ENCODE data around the gene PRSS53. TPM values are rescaled to one million over a fixed set of nuclear protein-coding genes. Genes with fewer than 3 reads are reported as not detected.

PRSS53 gene
- total RNA-seq, 1 donor from 2014 or later = 1.2 TPM

DNA sequence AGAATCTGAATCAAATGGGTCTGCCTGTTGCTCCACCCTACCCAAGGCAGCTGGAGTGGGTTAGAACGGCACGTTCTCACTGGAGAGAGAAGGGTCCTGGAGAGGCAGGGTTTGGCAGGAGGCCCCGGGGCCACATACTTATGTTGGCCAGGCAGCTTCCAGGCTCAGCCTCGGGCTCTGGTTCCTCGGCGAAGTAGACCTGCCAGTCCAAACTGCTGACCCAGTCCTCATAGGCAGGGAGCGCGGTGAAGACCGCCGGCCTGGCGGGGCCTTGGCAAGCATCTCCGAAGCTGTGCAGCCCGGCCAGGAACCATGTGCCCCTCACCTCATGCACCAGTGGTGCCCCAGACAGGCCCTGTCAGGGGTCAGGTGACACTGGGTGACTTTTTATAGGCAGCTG lies 4.8 kb downstream of the PRSS53 start:
- TF ChIP-seq CTCF (IDR thresholded peaks at IDR 0.05; ENCODE audit: borderline replicate concordance) = no peak
- DNase-seq = no peak
- Histone ChIP-seq H3K9me3 (replicated peaks) (no peaks in the 10 kb centered on the region), H3K27me3 (ENCODE audit: low read depth) (no peaks in the 10 kb centered on the region), H3K27ac (replicated peaks) (no peak overlapping the region), H3K4me3 (no peak overlapping the region), H3K36me3 (peaks cover 81% of the 10 kb centered on the region), H3K4me1 (peaks cover 20% of the 10 kb centered on the region)
- intact Hi-C loops (cut with micrococcal nuclease) = no loop called here

- H3K4me3 ChIP-seq = no peak overlapping the region
- H3K9me3 ChIP-seq (replicated peaks) = no peaks in the 10 kb centered on the region
- H3K4me1 ChIP-seq = peaks cover 20% of the 10 kb centered on the region
- peaks cover 81% of the 10 kb centered on the region for H3K36me3 ChIP-seq
- no peaks in the 10 kb centered on the region for H3K27me3 ChIP-seq (ENCODE audit: low read depth)
- intact Hi-C loops (cut with micrococcal nuclease) = no loop called here
- DNase-seq = no peak
- TF ChIP-seq CTCF (IDR thresholded peaks at IDR 0.05; ENCODE audit: borderline replicate concordance) = no peak
- no peak overlapping the region for H3K27ac ChIP-seq (replicated peaks)
These were observed 5.2 kb downstream of the PRSS53 start for GRCh38 chr16:31083556-31083955.

- peaks cover 20% of the 10 kb centered on the region for H3K4me1 ChIP-seq
- no peaks in the 10 kb centered on the region for H3K9me3 ChIP-seq (replicated peaks)
- DNase-seq = no peak
- H3K4me3 ChIP-seq = no peak overlapping the region
- no peaks in the 10 kb centered on the region for H3K27me3 ChIP-seq (ENCODE audit: low read depth)
- H3K36me3 ChIP-seq = peaks cover 83% of the 10 kb centered on the region
- intact Hi-C loops (cut with micrococcal nuclease) = no loop called here
- H3K27ac ChIP-seq (replicated peaks) = no peak overlapping the region
- TF ChIP-seq CTCF (IDR thresholded peaks at IDR 0.05; ENCODE audit: borderline replicate concordance) = no peak
These were observed 5.7 kb downstream of the PRSS53 start for GRCh38 chr16:31083081-31083480.

DNA sequence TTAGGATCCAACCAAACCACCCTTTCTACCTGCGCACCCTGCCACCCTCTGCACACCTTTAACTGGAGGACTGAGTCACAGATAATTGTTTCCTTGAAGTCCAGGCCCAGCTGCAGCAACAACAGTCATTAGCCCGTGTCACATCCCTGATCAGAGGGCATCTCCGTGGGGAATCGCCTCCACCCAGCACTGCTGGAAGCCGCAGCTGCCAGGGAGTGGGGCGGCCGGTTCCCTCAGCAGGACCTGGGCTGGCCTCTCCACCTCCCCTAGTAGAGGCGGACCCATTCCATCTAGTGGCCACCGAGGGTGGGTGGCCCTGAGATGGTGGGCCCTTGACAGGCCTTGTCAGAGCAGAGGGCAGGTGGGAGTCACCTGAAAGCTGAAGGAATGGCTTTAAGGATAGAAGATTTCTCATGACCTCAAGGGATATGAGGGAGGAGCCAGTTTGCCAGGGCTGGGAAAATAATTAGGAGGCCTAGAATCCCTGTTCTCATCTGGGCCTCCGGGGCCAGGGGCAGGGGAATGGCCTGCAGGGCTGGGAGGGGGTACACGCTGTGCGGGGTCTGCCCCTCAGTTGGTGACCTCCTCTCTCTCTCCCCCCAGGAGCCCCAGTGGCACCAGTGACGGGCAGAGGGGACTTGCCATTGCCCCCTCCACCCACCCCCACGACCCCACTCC lies 6.2 kb downstream of the PRSS53 start:
- intact Hi-C loops (cut with micrococcal nuclease) = no loop called here
- Histone ChIP-seq H3K27me3 (ENCODE audit: low read depth) (no peaks in the 10 kb centered on the region), H3K36me3 (peaks cover 88% of the 10 kb centered on the region), H3K4me3 (no peak overlapping the region), H3K4me1 (peaks cover 20% of the 10 kb centered on the region), H3K27ac (replicated peaks) (no peak overlapping the region), H3K9me3 (replicated peaks) (no peaks in the 10 kb centered on the region)
- DNase-seq = no peak
- no peak for TF ChIP-seq CTCF (IDR thresholded peaks at IDR 0.05; ENCODE audit: borderline replicate concordance)

GRCh38 chr16:31081428-31082351 lies 7.1 kb downstream of the PRSS53 start:
- Histone ChIP-seq H3K36me3 (peaks cover 88% of the 10 kb centered on the region), H3K27ac (replicated peaks) (no peak overlapping the region), H3K9me3 (replicated peaks) (no peaks in the 10 kb centered on the region), H3K27me3 (ENCODE audit: low read depth) (no peaks in the 10 kb centered on the region), H3K4me1 (peaks cover 20% of the 10 kb centered on the region), H3K4me3 (no peak overlapping the region)
- TF ChIP-seq CTCF (IDR thresholded peaks at IDR 0.05; ENCODE audit: borderline replicate concordance) = no peak
- intact Hi-C loops (cut with micrococcal nuclease) = no loop called here
- DNase-seq = no peak
